H9 (cell line): ENCODE measurements around the gene MRPS27. TPM values are rescaled to one million over a fixed set of nuclear protein-coding genes. Genes with fewer than 3 reads are reported as not detected.

Experiments
- DNase-seq: peaks from one replicate; pipeline ENCODE4 v3.0.0-alpha.2; 2017
- H2AFZ ChIP-seq: one replicate; pipeline ENCODE4 v1.6.1; 2013; ENCODE audit warnings: mild to moderate bottlenecking, low read length, control low read depth, moderate library complexity
- H2AK5ac ChIP-seq: 2 replicates; pipeline ENCODE4 v1.6.1; 2013; ENCODE audit warnings: low read length, control low read depth, mixed read lengths; ENCODE audit not compliant: insufficient read length
- H2BK120ac ChIP-seq: one replicate; pipeline ENCODE4 v1.6.1; 2013; ENCODE audit warnings: low read depth, mild to moderate bottlenecking, low read length, control low read depth, inconsistent platforms; ENCODE audit not compliant: poor library complexity, severe bottlenecking
- H2BK12ac ChIP-seq: 2 replicates; pipeline ENCODE4 v1.6.1; 2013; ENCODE audit warnings: low read length, control low read depth, mixed read lengths, low read depth; ENCODE audit not compliant: insufficient read length
- H2BK15ac ChIP-seq: 2 replicates; pipeline ENCODE4 v1.6.1; 2013; ENCODE audit warnings: low read depth, low read length, control low read depth
- H2BK20ac ChIP-seq: one replicate; pipeline ENCODE4 v1.6.1; 2013; ENCODE audit warnings: low read depth, mild to moderate bottlenecking, low read length, control low read depth, inconsistent platforms; ENCODE audit not compliant: poor library complexity, severe bottlenecking
- H2BK5ac ChIP-seq: 2 replicates; pipeline ENCODE4 v1.6.1; 2013; ENCODE audit warnings: low read length, control low read depth, mixed read lengths; ENCODE audit not compliant: insufficient read length
- H3K14ac ChIP-seq: 2 replicates; pipeline ENCODE4 v1.6.1; 2013; ENCODE audit warnings: low read length, control low read depth; ENCODE audit not compliant: insufficient read depth
- H3K18ac ChIP-seq: 2 replicates; pipeline ENCODE4 v1.6.1; 2013; ENCODE audit warnings: low read depth, mild to moderate bottlenecking, mixed read lengths, low read length, control low read depth; ENCODE audit not compliant: insufficient read length
- H3K23ac ChIP-seq: 2 replicates; pipeline ENCODE4 v1.6.1; 2013; ENCODE audit warnings: low read length, control low read depth, mixed read lengths, low read depth; ENCODE audit not compliant: insufficient read length
- H3K23me2 ChIP-seq: 2 replicates; pipeline ENCODE4 v1.6.1; 2013; ENCODE audit warnings: low read depth, mild to moderate bottlenecking, mixed read lengths, low read length, control low read depth; ENCODE audit not compliant: insufficient read length, poor library complexity, severe bottlenecking
- H3K27ac ChIP-seq: 2 replicates; pipeline ENCODE4 v1.5.1; 2013; ENCODE audit warnings: low read length, control low read depth, mixed read lengths, low read depth; ENCODE audit not compliant: insufficient read length
- H3K27me3 ChIP-seq: 2 replicates; pipeline ENCODE4 v1.6.1; 2013; ENCODE audit warnings: low read length, control low read depth, inconsistent platforms; ENCODE audit not compliant: insufficient read depth
- H3K4ac ChIP-seq: 2 replicates; pipeline ENCODE4 v1.6.1; 2013; ENCODE audit warnings: low read depth, mild to moderate bottlenecking, control low read depth, inconsistent platforms, low read length, moderate library complexity
- H3K4me1 ChIP-seq: 2 replicates; pipeline ENCODE4 v1.6.1; 2013; ENCODE audit warnings: low read length, control low read depth, inconsistent platforms; ENCODE audit not compliant: insufficient read depth
- H3K4me2 ChIP-seq: 2 replicates; pipeline ENCODE4 v1.6.1; 2013; ENCODE audit warnings: low read length, control low read depth, mixed read lengths; ENCODE audit not compliant: insufficient read length, insufficient read depth
- H3K56ac ChIP-seq: 2 replicates; pipeline ENCODE4 v1.6.1; 2013; ENCODE audit warnings: low read depth, mild to moderate bottlenecking, mixed read lengths, low read length, control low read depth; ENCODE audit not compliant: insufficient read length
- H3K79me1 ChIP-seq: 2 replicates; pipeline ENCODE4 v1.6.1; 2013; ENCODE audit warnings: low read depth, mild to moderate bottlenecking, moderate library complexity, low read length, control low read depth, inconsistent platforms; ENCODE audit not compliant: insufficient read depth, poor library complexity, severe bottlenecking
- H3K79me2 ChIP-seq: 2 replicates; pipeline ENCODE4 v1.6.1; 2013; ENCODE audit warnings: low read length, control low read depth, inconsistent platforms; ENCODE audit not compliant: insufficient read depth
- H3K9ac ChIP-seq: 2 replicates; pipeline ENCODE4 v1.6.1; 2013; ENCODE audit warnings: low read length, control low read depth, mixed read lengths; ENCODE audit not compliant: insufficient read length; ENCODE audit errors: extremely low read depth
- H3K9me3 ChIP-seq: one replicate; pipeline ENCODE4 v1.6.1; 2013; ENCODE audit warnings: low read depth, low read length, inconsistent platforms; ENCODE audit not compliant: control insufficient read depth
- H3T11ph ChIP-seq: one replicate; pipeline ENCODE4 v1.6.1; 2013; ENCODE audit warnings: mild to moderate bottlenecking, low read length, control low read depth, inconsistent platforms
- H4K20me1 ChIP-seq: one replicate; pipeline ENCODE4 v1.6.1; 2013; ENCODE audit not compliant: control insufficient read depth, insufficient read length, insufficient read depth
- H4K5ac ChIP-seq: 2 replicates; pipeline ENCODE4 v1.6.1; 2013; ENCODE audit warnings: low read depth, mild to moderate bottlenecking, mixed read lengths, low read length, control low read depth; ENCODE audit not compliant: insufficient read length
- H4K8ac ChIP-seq: replicated peaks from 2 replicates; pipeline ENCODE4 v1.6.1; 2013; ENCODE audit warnings: low read length, control low read depth, mixed read lengths, low read depth; ENCODE audit not compliant: insufficient read length
- H4K91ac ChIP-seq: 2 replicates; pipeline ENCODE4 v1.6.1; 2013; ENCODE audit warnings: low read depth, mild to moderate bottlenecking, moderate library complexity, mixed read lengths, low read length, control low read depth; ENCODE audit not compliant: insufficient read length
- H3K27ac Mint-ChIP-seq, 3 experiments: 2 replicates in 2 of 3; 3 replicates in 1 of 3; pipeline ENCODE4 v1.8.0; 2020 to 2021; ENCODE audit warnings: mixed read lengths in 3 of 3, mild to moderate bottlenecking in 1 of 3, moderate library complexity in 1 of 3
- H3K27me3 Mint-ChIP-seq: 2 replicates; pipeline ENCODE4 v1.8.0; 2021; ENCODE audit warnings: low read depth, mild to moderate bottlenecking, moderate library complexity, mixed read lengths
- H3K36me3 Mint-ChIP-seq, 3 experiments: 2 replicates in 2 of 3; 3 replicates in 1 of 3; pipeline ENCODE4 v1.8.0; 2020 to 2021; ENCODE audit warnings: low read depth in 3 of 3, mixed read lengths in 3 of 3; ENCODE audit not compliant: insufficient read depth in 1 of 3
- H3K4me1 Mint-ChIP-seq, 2 experiments: 2 replicates each; pipeline ENCODE4 v1.8.0; 2020; ENCODE audit warnings: mixed read lengths in 2 of 2
- H3K4me3 Mint-ChIP-seq, 2 experiments: 2 replicates in 1 of 2; 3 replicates in 1 of 2; pipeline ENCODE4 v1.8.0; 2020 to 2021; ENCODE audit warnings: mild to moderate bottlenecking in 2 of 2, mixed read lengths in 2 of 2, moderate library complexity in 1 of 2
- H3K9me3 Mint-ChIP-seq, 2 experiments: 2 replicates in 1 of 2; 3 replicates in 1 of 2; pipeline ENCODE4 v1.8.0; 2020; ENCODE audit warnings: mild to moderate bottlenecking in 2 of 2, mixed read lengths in 2 of 2, moderate library complexity in 1 of 2
- CTCF ChIP-seq: fragments of 200-600 bp; sonication (generic); conservative IDR thresholded peaks from 3 replicates; pipeline ENCODE4 v1.8.0; 2021; ENCODE audit warnings: antibody characterized with exemption, mild to moderate bottlenecking
- WGBS: extraction: QIAGEN DNeasy Blood & Tissue Kit; methylation state at CpG from one replicate; pipeline ENCODE4 v1.1.7; 2013; ENCODE audit warnings: missing lambda C conversion rate, low lambda C conversion rate, mixed read lengths; ENCODE audit not compliant: insufficient read length; ENCODE audit errors: extremely low coverage; 5-methylcytosine and 5-hydroxymethylcytosine counted together
- total RNA-seq: library from RNA; stranded (reverse); gene quantifications from 2 replicates; pipeline ENCODE4 v1.2.1, GENCODE V29; 2021

MRPS27 gene
- total RNA-seq, 1 experiment from 2014 or later, result 83.3 TPM

GRCh38 chr5:72225741-72226140 lies 94.3 kb downstream of the MRPS27 start:
- WGBS, result no CpG with 5 or more reads among the region's 3 CpGs
- no peak for TF ChIP-seq CTCF
- no peak overlapping the region for H3K4me2 ChIP-seq

More at GRCh38 chr5:72225741-72226140, 94.3 kb downstream of the MRPS27 start:
- Histone ChIP-seq H3K23me2 (no peaks in the 10 kb centered on the region), H2AK5ac (no peak overlapping the region), H3K14ac (no peak overlapping the region), H4K91ac (no peak overlapping the region), H2BK20ac (no peak overlapping the region), H2BK120ac (no peak overlapping the region), H2BK15ac (no peak overlapping the region), H3K4me1 (no peaks in the 10 kb centered on the region), H3K9ac (no peak overlapping the region), H3K27ac (no peak overlapping the region), H2AFZ (no peak overlapping the region), H3K18ac (no peak overlapping the region), H3K23ac (no peak overlapping the region), H3K56ac (no peak overlapping the region), H2BK12ac (no peak overlapping the region), H2BK5ac (no peak overlapping the region), H3K27me3 (no peaks in the 10 kb centered on the region), H4K8ac (no peak overlapping the region), H3K79me1 (no peaks in the 10 kb centered on the region), H3K79me2 (no peaks in the 10 kb centered on the region), H3T11ph (no peak overlapping the region), H3K4ac (no peak overlapping the region), H3K9me3 (no peaks in the 10 kb centered on the region), H4K5ac (no peak overlapping the region), H4K20me1 (no peaks in the 10 kb centered on the region)
- Mint-ChIP-seq H3K27me3 (no peaks in the 10 kb centered on the region), H3K27ac (peak overlapping the region in 1 of 3 experiments; percentile 33; a peak in 1 of 7 replicates), H3K9me3 (no peaks in the 10 kb centered on the region), H3K4me1 (no peaks in the 10 kb centered on the region; a peak in 1 of 4 replicates), H3K36me3 (peaks cover 28 to 59% (median 56%) of the 10 kb centered on the region in 3 experiments), H3K4me3 (no peak overlapping the region)
- no peak for DNase-seq
